Erythroblast (primary cell): ENCODE results near the gene SIPA1L3.

Source experiments
- GATA1 ChIP-seq: IDR thresholded peaks from 2 replicates; pipeline ENCODE4 v1.6.1; 2011; ENCODE audit warnings: low read depth, mild to moderate bottlenecking, control low read depth, low read length, moderate library complexity
- POLR2A ChIP-seq: IDR thresholded peaks from 2 replicates; pipeline ENCODE4 v1.6.1; 2011; ENCODE audit warnings: mild to moderate bottlenecking, low read length

- no peak for TF ChIP-seq POLR2A
- no peak for TF ChIP-seq GATA1
These were observed 316.6 kb downstream of the SIPA1L3 start for GRCh38 chr19:38223617-38224013.
